ENCODE results near the gene TMEM61.
"Not testable (repeated sequence)": the region's sequence is repeated elsewhere in the genome, so short reads cannot be mapped to it uniquely, and the experiment has no call there.

Gene TMEM61

DNA sequence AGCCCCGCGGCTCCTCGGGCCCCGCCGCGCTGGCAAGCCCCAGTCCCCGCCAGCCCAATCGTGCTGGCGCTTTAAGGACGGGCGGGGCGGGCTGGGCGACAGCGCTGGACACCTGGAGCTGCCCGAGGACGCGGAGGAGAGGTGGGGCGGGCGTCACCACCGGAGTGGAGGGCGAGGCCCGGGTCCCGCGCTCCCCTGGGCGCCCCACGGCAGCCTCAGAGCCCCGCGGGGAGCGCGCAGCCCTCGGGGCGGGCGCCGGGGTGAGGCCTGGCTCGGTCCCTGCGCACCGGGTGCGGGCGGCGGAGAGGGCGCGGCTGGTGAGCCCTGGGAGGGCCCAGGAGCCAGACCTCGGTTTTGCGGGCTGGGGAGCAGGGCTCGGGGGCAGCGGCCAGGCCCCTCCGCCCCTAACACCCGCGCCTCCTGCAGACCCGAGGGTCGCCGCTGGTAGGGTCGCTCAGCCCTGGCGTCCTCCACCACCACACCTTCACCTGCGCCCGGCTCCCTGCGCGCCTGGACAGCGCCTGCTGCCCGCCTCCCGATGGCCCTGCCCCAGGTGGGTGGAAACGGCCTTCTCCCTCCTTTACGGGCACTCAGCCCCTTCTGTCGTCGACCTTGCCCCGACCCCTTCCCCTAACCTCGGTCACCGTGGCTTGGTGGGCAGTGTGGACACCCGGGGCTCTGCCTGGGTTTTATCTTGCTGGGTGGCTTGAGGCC lies at the start of gene TMEM61:
Gene TMEM61 (plus strand): TSS at position 101 of the 714 bp plus-strand sequence. CDS start 438 bp downstream, at position 539.
- no peak for DNase-seq

DNA sequence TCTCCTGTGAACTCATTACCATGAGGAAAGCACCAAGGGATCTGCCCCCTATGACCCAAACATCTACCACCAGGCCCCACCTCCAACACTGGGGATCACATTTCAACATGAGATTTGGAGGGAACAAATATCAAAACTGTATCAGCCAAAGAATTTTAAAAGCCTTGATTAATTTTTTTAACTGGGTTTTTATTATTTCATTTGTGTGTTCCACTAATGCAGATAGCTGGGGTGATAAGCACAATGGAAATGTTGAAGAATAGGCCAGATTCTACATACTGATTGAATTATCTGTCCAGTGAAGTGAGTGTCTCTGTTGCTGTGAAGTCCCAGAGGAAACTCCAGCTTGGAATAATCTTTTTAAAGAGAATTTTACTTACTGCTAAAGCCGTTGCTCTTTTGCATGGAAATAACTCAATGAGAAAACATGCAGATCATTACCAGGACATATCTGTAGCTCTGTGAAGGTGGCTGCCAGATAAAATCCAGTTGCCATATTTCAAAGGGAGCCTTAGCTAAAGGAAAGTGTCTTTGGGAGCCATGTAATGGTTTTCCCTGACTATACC lies 49.1 kb upstream of the TMEM61 start:
- no peak for DNase-seq

DNA sequence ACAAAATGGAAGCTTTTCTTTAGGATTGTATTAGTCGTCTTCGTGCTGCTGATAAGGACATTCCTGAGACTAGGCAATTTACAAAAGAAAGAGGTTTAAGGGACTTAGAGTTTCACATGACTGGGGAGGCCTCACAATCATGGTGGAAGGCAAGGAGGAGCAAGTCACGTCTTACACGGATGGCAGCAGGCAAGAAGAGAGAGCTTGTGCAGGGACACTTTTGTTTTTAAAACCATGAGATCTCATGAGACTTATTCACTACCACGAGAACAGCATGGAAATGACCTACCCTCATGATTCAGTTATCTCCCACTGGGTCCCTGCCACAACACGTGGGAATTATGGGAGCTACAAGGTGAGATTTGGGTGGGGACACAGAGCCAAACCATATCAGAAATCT lies 46.3 kb upstream of the TMEM61 start:
- DNase-seq, result not testable (repeated sequence)

DNA sequence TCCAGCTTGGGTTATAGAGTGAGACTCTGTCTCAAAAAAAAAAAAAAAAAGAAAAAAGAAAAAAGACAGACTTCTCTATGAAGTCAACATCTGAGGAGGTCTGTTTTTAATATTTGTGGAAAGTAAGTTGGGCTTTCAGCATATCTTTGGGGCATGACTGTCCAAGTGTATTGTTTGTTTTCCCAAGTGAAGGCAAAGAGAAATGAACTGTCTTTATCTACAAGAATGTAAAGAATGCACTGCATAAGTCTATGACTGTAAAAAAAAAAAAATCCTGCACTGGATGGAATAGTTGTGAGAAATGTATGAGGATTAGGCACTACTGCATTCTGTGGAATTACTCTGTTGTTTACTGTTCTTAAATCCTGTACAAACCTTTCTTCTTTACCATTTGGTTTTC lies 45.6 kb upstream of the TMEM61 start:
- no peak for DNase-seq

DNA sequence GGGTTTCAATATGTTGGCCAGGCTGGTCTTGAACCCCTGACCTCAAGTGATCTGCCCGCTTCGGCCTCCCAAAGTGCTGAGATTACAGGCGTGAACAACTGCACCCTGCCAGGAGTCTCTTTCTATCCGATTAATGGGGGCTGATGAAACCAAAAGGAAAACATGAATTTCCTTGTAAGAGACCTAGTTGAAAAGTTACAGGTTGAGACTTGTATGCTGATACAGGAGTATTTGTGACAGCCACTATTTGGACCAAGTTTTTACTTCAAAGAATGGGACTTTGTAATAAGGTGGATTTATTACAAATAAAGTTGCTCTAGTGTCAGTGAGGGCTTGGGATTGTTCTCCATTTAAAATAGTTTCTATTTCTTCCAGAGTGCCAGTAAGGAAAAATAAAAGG lies 43.6 kb upstream of the TMEM61 start:
- no peak for DNase-seq

GRCh38 chr1:54937469-54937868 lies 43.0 kb upstream of the TMEM61 start:
- no peak for DNase-seq

GRCh38 chr1:54938955-54939354 lies 41.5 kb upstream of the TMEM61 start:
- DNase-seq, result not testable (repeated sequence)

- DNase-seq, result no peak
Observed at GRCh38 chr1:54940042-54940441, 40.4 kb upstream of the TMEM61 start.

- no peak for DNase-seq
Observed at GRCh38 chr1:54942976-54943375, 37.5 kb upstream of the TMEM61 start.

DNA sequence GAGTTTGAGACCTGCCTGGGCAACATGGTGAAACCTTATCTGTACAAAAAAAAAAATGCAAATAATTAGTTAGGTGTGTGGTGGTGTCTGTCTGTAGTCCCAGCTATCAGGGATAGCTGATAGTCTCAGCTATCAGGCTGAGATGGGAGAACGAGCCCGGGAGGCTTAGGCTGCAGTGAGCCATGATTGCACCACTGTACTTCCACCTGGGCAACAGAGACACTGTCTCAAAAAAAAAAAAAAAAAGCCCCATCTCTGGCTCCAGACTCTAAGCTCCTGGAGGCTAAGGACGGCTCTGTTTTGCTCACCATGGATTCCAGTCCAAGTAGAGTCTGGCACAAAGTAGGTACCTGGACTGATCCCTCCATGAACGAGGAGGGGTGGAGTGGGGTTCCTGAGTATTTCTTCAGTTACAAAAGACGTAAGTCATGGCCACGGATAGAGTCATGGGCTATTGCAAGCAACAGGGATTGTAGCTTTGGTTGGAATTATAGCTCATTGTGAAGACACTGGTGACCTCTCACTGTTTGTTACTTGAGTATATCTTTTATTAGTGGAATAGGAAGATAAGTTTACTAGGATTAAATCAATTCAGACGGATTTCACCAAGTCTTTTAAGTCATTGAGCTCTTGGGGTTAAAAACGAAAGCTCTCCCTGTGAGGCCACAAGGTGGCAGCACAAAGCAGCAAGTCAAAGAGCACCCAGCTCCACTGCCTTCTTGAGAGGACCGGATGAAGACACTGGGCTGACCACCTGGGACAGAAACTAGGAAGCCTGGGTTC lies 35.6 kb upstream of the TMEM61 start:
- peak; percentile 67 for DNase-seq

- no peak for DNase-seq
Observed at GRCh38 chr1:54945393-54945936, 35.0 kb upstream of the TMEM61 start.

DNA sequence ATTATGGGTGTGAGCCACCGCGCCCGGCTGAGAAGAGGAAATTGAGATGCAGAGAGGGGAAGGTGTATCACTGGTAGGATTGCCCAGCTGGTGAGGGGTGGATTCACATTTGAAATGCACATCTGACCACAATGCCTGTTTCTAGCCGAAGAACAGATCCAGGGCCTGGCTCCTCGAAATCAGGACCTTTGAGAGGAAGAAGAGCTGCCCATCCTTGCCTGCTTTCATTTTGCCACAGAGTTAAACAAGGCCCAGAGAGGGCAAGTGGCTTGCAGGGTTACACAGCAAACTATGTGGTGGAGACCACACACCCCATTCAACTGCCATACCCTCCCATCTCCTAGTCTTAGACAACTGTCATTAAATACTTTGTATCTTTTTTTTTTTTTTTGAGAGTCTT lies 32.9 kb upstream of the TMEM61 start:
- DNase-seq, result no peak

GRCh38 chr1:54949053-54949452 lies 31.4 kb upstream of the TMEM61 start:
- no peak for DNase-seq

GRCh38 chr1:54950006-54950368 lies 30.4 kb upstream of the TMEM61 start:
- no peak for DNase-seq

DNA sequence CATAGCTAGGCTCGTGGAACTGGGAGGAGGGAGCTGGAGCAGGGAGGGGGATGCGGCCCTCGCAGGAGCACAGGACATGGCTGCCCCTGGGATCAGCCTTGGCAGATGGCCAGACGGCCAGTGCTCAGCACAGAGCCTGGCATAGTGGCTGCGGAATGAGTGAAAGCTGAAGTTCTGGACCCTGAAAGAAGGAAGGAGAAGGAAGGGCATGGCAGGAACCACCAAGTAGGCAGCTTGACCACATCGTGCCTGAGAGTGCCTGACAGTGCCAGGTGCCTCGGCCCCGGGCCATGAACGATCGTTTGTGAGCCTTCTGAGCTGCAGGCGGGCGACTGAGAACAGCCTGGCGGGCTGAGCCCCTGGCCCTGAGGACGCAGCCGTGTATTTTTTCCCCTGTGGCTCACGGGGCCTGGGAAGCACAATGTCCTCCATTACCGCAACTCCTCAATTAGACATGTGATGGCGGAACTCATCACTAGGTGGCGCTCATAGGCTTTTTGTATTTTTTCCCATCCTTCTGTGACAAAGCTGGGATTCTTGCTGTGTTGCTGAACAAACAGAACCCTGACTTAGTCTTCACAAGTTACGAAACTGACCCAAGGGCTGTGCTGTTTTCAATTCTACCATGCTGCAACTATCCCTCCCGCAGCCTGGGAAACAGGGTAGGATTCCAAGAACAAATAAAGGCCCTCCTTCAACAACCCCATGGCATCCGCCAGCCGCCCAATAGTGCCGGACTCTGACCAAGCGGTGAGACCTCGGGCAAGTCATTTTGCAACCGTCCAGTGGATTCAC lies 29.9 kb upstream of the TMEM61 start:
- DNase-seq, result peak; percentile 52

DNA sequence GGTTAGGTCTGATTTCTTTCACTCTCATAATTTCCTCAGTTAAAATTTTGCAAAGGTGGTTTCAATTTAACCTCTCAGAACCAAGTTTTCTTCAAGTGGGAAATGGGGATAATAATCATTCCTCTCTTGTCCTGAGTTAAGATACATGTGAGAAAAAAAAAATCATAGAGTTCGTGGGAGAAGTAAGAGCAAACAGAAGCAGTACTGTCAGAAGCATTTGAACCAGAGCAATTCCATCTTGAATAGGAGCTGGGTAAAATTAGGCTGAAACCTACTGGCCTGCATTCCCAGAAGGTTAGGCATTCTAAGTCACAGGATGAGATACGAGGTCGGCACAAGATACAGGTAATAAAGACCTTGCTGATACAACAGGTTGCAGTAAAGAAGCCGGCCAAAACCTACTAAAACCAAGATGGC lies 28.6 kb upstream of the TMEM61 start:
- DNase-seq, result no peak

GRCh38 chr1:54952950-54953718 lies 27.3 kb upstream of the TMEM61 start:
- DNase-seq, result no peak

DNA sequence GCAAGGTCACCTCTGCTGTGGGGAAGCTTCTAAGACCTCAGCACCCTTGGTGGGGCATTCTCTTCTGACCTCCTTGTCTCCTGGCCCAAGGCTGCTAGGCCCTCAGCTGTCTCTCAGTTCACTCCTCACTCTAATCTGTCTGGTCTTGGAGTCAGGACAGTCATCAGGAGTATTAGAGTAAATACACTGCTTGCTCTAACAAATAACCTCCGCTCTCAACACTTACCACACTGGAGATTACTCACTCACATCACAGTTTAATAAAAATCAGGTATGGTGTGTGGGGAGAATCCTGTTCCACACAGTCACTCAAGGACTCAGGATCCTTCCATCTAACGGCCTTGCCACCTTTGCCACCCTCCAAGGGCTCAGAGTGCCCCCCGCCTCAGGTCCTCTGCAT lies 26.6 kb upstream of the TMEM61 start:
- no peak for DNase-seq

- DNase-seq, result no peak
Observed at GRCh38 chr1:54955359-54955758, 25.1 kb upstream of the TMEM61 start.

DNA sequence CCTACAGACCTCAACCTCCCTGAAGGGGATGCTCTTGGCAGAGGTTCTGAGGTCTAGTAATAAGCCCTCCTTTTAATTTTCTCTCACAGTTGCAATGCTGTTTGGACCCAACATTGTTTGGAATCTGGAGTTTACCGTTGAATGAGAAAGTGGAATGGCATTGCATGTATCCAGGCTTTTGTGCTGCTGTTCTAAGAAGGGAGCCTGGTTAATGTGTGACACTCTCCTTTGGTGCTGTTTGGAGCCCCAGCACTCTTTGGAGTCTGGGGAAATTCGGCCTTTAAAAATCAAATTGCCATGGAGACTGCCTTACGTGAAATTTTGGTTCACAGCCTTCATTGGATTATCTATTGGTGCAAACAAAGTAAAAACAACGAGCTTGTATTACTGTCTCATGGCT lies 23.7 kb upstream of the TMEM61 start:
- no peak for DNase-seq

- no peak for DNase-seq
Observed at GRCh38 chr1:54959241-54959640, 21.2 kb upstream of the TMEM61 start.

Measured in CD4-positive, alpha-beta T cell treated with Interleukin-6 for 4 hours (primary cell).